Upper lobe of right lung (tissue), 1 donor: ENCODE data around the gene AMACR. TPM values are rescaled to one million over a fixed set of nuclear protein-coding genes. Genes with fewer than 3 reads are reported as not detected.
A peak's percentile ranks its signal among the peaks of the same experiment; 100 is the strongest.

Experiments used
- ATAC-seq: fragments of 200-7000 bp; cut with Tn5 transposase; one replicate; pipeline ENCODE4 v1.9.1; 2020; ENCODE audit warnings: mild to moderate bottlenecking, moderate library complexity
- DNase-seq: peaks from one replicate; pipeline ENCODE4 v3.0.0-alpha.2; 2020
- H3K27ac ChIP-seq: fragments of 200-600 bp; one replicate; pipeline ENCODE4 v1.8.0; 2022
- H3K27me3 ChIP-seq: fragments of 200-600 bp; one replicate; pipeline ENCODE4 v1.8.0; 2022; ENCODE audit warnings: mild to moderate bottlenecking
- H3K36me3 ChIP-seq: fragments of 200-600 bp; one replicate; pipeline ENCODE4 v1.8.0; 2022
- H3K4me1 ChIP-seq: fragments of 200-600 bp; one replicate; pipeline ENCODE4 v1.8.0; 2022
- H3K4me3 ChIP-seq: fragments of 200-600 bp; one replicate; pipeline ENCODE4 v1.8.0; 2022; ENCODE audit warnings: mild to moderate bottlenecking
- H3K9me3 ChIP-seq: fragments of 200-600 bp; one replicate; pipeline ENCODE4 v1.8.0; 2022
- CTCF ChIP-seq: fragments of 200-600 bp; IDR thresholded peaks from one replicate; pipeline ENCODE4 v1.8.0; 2022; ENCODE audit warnings: antibody characterized with exemption
- intact Hi-C: fragments of 100-400 bp; cut with DNase I; formaldehyde crosslinking; loops from one replicate; pipeline ENCODE4 v1.11.0; 2022
- total RNA-seq: library from RNA; stranded (reverse); fragmentation: NEBNext Ultra II Directional; extraction: Animal tissue kit (Norgen Biotek cat#: 25700); gene quantifications from one replicate; pipeline ENCODE4 v1.2.1, GENCODE V29; 2021
- donor health status: DM: no; HTN: yes; CAD: no; lungs with severe emphysema.

Gene AMACR
- total RNA-seq, 1 donor from 2014 or later, result 9.1 TPM

- Histone ChIP-seq H3K27me3 (no peaks in the 10 kb centered on the region), H3K36me3 (peaks cover 14% of the 10 kb centered on the region), H3K4me3 (no peak overlapping the region), H3K27ac (no peak overlapping the region), H3K9me3 (no peaks in the 10 kb centered on the region), H3K4me1 (peaks cover 19% of the 10 kb centered on the region)
- DNase-seq, result no peak
- intact Hi-C loops, result no loop called here
- ATAC-seq, result no peak
- TF ChIP-seq CTCF, result no peak
These were observed 2.2 kb downstream of the AMACR start for GRCh38 chr5:34005681-34006080.

GRCh38 chr5:34005211-34005610 lies 2.6 kb downstream of the AMACR start:
- TF ChIP-seq CTCF, result no peak
- intact Hi-C loops, result no loop called here
- H3K27me3 ChIP-seq, result no peaks in the 10 kb centered on the region
- no peaks in the 10 kb centered on the region for H3K9me3 ChIP-seq
- no peak overlapping the region for H3K4me3 ChIP-seq
- H3K4me1 ChIP-seq, result peaks cover 19% of the 10 kb centered on the region
- no peak overlapping the region for H3K27ac ChIP-seq
- H3K36me3 ChIP-seq, result peaks cover 14% of the 10 kb centered on the region
- no peak for DNase-seq
- no peak for ATAC-seq

GRCh38 chr5:34003941-34004340 lies 3.9 kb downstream of the AMACR start:
- no peak for DNase-seq
- no peak for TF ChIP-seq CTCF
- ATAC-seq, result no peak
- intact Hi-C loops, result no loop called here
- H3K27me3 ChIP-seq, result no peaks in the 10 kb centered on the region
- H3K27ac ChIP-seq, result no peak overlapping the region
- peaks cover 14% of the 10 kb centered on the region for H3K36me3 ChIP-seq
- H3K9me3 ChIP-seq, result no peaks in the 10 kb centered on the region
- H3K4me1 ChIP-seq, result peaks cover 16% of the 10 kb centered on the region
- H3K4me3 ChIP-seq, result no peak overlapping the region

- Histone ChIP-seq H3K9me3 (no peaks in the 10 kb centered on the region), H3K36me3 (peaks cover 24% of the 10 kb centered on the region), H3K4me1 (peaks cover 11% of the 10 kb centered on the region), H3K4me3 (no peak overlapping the region), H3K27me3 (no peaks in the 10 kb centered on the region), H3K27ac (no peak overlapping the region)
- no peak for TF ChIP-seq CTCF
- ATAC-seq (no peak), DNase-seq (no peak)
- intact Hi-C loops, result no loop called here
These were observed 5.1 kb downstream of the AMACR start for GRCh38 chr5:34002629-34003328.

- H3K36me3 ChIP-seq, result peaks cover 26% of the 10 kb centered on the region
- no peaks in the 10 kb centered on the region for H3K27me3 ChIP-seq
- peaks cover 9% of the 10 kb centered on the region for H3K4me1 ChIP-seq
- ATAC-seq (peak; percentile 90), DNase-seq (peak; percentile 66)
- H3K27ac ChIP-seq, result peak overlapping the region; percentile 60
- intact Hi-C loops, result no loop called here
- TF ChIP-seq CTCF, result no peak
- H3K9me3 ChIP-seq, result no peaks in the 10 kb centered on the region
- H3K4me3 ChIP-seq, result no peak overlapping the region
These were observed 6.5 kb downstream of the AMACR start for GRCh38 chr5:34001241-34001841.
